HepG2 (cell line): ENCODE measurements around the gene MRPL18. TPM values are rescaled to one million over a fixed set of nuclear protein-coding genes. Genes with fewer than 3 reads are reported as not detected.

Source experiments
- CEBPB ChIP-seq: IDR thresholded peaks from 2 replicates; pipeline ENCODE4 v1.6.1; 2011; ENCODE audit warnings: low read depth, low read length, improper control_type of control experiment, borderline replicate concordance
- FIP1L1 ChIP-seq: fragments of 200-400 bp; formaldehyde crosslinking; IDR thresholded peaks from 2 replicates; pipeline ENCODE4 v1.6.1; 2018; ENCODE audit warnings: low read depth, mild to moderate bottlenecking, low read length, moderate library complexity, borderline replicate concordance; ENCODE audit not compliant: insufficient read depth
- FOXC1 ChIP-seq: sonication (generic); formaldehyde crosslinking; IDR thresholded peaks from 2 replicates; pipeline ENCODE4 v1.8.0; 2022; ENCODE audit warnings: mild to moderate bottlenecking, missing genetic modification reagents, borderline replicate concordance
- GTF2F1 ChIP-seq: fragments of 150-350 bp; IDR thresholded peaks from 2 replicates; pipeline ENCODE4 v1.6.1; 2014; ENCODE audit warnings: low read length
- HOXD1 ChIP-seq: sonication (generic); formaldehyde crosslinking; IDR thresholded peaks from 2 replicates; pipeline ENCODE4 v1.5.0; 2020; ENCODE audit warnings: missing genetic modification reagents
- NBN ChIP-seq: fragments of 450-650 bp; conservative IDR thresholded peaks from 2 replicates; pipeline ENCODE4 v1.6.1; 2017
- NFATC3 ChIP-seq: sonication (generic); formaldehyde crosslinking; IDR thresholded peaks from 2 replicates; pipeline ENCODE4 v1.5.1; 2020; ENCODE audit warnings: mild to moderate bottlenecking, missing genetic modification reagents
- RBM22 ChIP-seq: fragments of 200-400 bp; formaldehyde crosslinking; optimal IDR thresholded peaks from 2 replicates; pipeline ENCODE3; 2017; ENCODE audit warnings: mild to moderate bottlenecking, low read length, moderate library complexity
- SPEN ChIP-seq: sonication (generic); formaldehyde crosslinking; IDR thresholded peaks from 2 replicates; pipeline ENCODE4 v1.5.1; 2020; ENCODE audit warnings: low read depth, mild to moderate bottlenecking, missing genetic modification reagents
- SSRP1 ChIP-seq: IDR thresholded peaks from 2 replicates; pipeline ENCODE4 v1.6.1; 2016; ENCODE audit warnings: control low read depth
- TARDBP ChIP-seq: sonication (generic); formaldehyde crosslinking; IDR thresholded peaks from 2 replicates; pipeline ENCODE4 v1.8.0; 2022; ENCODE audit warnings: mild to moderate bottlenecking, missing genetic modification reagents
- ZNF224 ChIP-seq: sonication (generic); formaldehyde crosslinking; IDR thresholded peaks from 2 replicates; pipeline ENCODE4 v1.5.0; 2020; ENCODE audit warnings: mild to moderate bottlenecking, missing genetic modification reagents
- ZNF792 ChIP-seq: IDR thresholded peaks from 2 replicates; pipeline ENCODE4 v1.6.1; 2016
- ZSCAN21 ChIP-seq: sonication (generic); formaldehyde crosslinking; IDR thresholded peaks from 2 replicates; pipeline ENCODE4 v1.8.0; 2022; ENCODE audit warnings: mild to moderate bottlenecking, missing genetic modification reagents, moderate library complexity, borderline replicate concordance
- polyA plus RNA-seq, 8 experiments: library from polyadenylated mRNA; depleted of rRNA in 3 of 8; stranded (reverse) in 7 of 8; unstranded in 1 of 8; fragments of >200 nt; fragmentation: Illumina TruSeq in 4 of 8; extraction: Trizol in 4 of 8; gene quantifications; 2 replicates each; pipeline versions ENCODE4 v1.2.1 to v1.2.3, GENCODE V29; 2011 to 2016; ENCODE audit warnings: low read depth in 4 of 8, missing spikeins in 1 of 8, mixed read lengths in 1 of 8; ENCODE audit not compliant: insufficient read depth in 1 of 8
- total RNA-seq, 5 experiments: library from RNA; depleted of rRNA; stranded (reverse); fragments of >200 nt; fragmentation: Illumina TruSeq; extraction: Trizol; gene quantifications; 2 replicates each; pipeline ENCODE4 v1.2.3, GENCODE V29; 2016; ENCODE audit warnings: low read depth in 1 of 5
- TF ChIP-seq, protein P1 (sequence below): sonication (generic); formaldehyde crosslinking; IDR thresholded peaks from 2 replicates; pipeline ENCODE4 v1.8.1; 2022; ENCODE audit warnings: low read depth, mild to moderate bottlenecking, missing genetic modification reagents
- TF ChIP-seq, protein P2 (sequence below), 2 experiments: fragments of 450-650 bp in 1 of 2; sonication (generic) in 1 of 2; formaldehyde crosslinking; IDR thresholded peaks; 2 replicates each; pipeline versions ENCODE4 v1.5.0 to v1.8.0; 2020 to 2022; ENCODE audit warnings: mild to moderate bottlenecking in 1 of 2, missing genetic modification reagents in 1 of 2
- TF ChIP-seq, protein P3 (sequence below): sonication (generic); formaldehyde crosslinking; IDR thresholded peaks from 2 replicates; pipeline ENCODE4 v1.5.1; 2020; ENCODE audit warnings: missing genetic modification reagents, mild to moderate bottlenecking, borderline replicate concordance
- TF ChIP-seq, protein P4 (sequence below): sonication (generic); formaldehyde crosslinking; conservative IDR thresholded peaks from 2 replicates; pipeline ENCODE4 v1.4.0; 2020; ENCODE audit warnings: mild to moderate bottlenecking, missing genetic modification reagents, moderate library complexity

Gene MRPL18
- total and polyA plus RNA-seq, 2 of the 13 experiments (the other 11 are each of a cell fraction or from before 2014, with no cell fraction given), result 85.6 to 176 TPM

DNA sequence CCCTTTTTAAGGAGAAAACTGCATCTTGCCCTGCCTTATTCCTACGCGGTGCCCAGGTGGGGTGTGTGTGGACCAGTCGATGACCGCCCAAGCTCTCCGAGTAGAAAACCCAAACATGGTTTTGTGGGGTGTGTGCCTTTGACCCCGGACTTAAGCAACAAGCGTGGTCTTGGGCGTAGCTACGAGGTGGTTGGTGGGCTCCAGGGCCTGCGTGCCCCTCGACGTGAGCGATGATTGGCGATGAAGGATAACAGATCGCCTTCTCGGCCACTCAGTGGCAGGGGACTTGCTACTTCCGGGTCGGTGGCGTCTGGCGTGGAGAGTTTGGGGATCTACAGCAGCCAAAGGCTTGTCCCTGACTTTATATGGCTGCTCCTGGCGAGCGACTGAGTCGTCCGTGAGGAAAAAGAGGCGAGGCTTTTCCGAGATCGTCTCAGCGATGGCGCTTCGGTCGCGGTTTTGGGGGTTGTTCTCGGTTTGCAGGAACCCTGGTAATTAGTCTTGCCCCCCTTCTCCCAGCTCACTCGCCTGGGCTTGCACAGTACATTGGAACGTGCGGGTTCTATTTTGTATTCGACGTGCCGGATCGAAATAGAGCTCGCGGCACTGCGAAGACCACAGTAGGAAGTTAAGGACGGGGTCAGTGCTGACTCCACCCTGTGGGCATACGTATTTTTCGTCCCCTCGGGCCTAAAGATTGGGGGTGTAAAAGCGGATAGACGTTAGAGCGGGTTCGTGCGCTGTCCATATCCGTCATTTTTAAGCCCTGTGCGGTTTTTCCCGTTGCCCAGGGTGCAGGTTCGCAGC is at the start of gene MRPL18 (continued):
- TF ChIP-seq, protein P1, sequence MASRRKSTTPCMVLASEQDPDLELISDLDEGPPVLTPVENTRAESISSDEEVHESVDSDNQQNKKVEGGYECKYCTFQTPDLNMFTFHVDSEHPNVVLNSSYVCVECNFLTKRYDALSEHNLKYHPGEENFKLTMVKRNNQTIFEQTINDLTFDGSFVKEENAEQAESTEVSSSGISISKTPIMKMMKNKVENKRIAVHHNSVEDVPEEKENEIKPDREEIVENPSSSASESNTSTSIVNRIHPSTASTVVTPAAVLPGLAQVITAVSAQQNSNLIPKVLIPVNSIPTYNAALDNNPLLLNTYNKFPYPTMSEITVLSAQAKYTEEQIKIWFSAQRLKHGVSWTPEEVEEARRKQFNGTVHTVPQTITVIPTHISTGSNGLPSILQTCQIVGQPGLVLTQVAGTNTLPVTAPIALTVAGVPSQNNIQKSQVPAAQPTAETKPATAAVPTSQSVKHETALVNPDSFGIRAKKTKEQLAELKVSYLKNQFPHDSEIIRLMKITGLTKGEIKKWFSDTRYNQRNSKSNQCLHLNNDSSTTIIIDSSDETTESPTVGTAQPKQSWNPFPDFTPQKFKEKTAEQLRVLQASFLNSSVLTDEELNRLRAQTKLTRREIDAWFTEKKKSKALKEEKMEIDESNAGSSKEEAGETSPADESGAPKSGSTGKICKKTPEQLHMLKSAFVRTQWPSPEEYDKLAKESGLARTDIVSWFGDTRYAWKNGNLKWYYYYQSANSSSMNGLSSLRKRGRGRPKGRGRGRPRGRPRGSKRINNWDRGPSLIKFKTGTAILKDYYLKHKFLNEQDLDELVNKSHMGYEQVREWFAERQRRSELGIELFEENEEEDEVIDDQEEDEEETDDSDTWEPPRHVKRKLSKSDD (CRISPR knock-in tag), result 0 out of 2 replicates have a peak, but pooled peaks have one; percentile 16
- TF ChIP-seq GTF2F1, result 0 out of 2 replicates have a peak, but pooled peaks have one; percentile 30
- TF ChIP-seq NBN, result no peak
- peak; percentile 50; the same call in 1 of the 2 replicates for TF ChIP-seq HOXD1 (CRISPR knock-in tag)
- TF ChIP-seq ZSCAN21 (CRISPR knock-in tag), result peak; percentile 85
- TF ChIP-seq, protein P2, sequence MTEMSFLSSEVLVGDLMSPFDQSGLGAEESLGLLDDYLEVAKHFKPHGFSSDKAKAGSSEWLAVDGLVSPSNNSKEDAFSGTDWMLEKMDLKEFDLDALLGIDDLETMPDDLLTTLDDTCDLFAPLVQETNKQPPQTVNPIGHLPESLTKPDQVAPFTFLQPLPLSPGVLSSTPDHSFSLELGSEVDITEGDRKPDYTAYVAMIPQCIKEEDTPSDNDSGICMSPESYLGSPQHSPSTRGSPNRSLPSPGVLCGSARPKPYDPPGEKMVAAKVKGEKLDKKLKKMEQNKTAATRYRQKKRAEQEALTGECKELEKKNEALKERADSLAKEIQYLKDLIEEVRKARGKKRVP (CRISPR knock-in tag; IDR thresholded peaks at IDR 0.05), result no peak
- TF ChIP-seq ZNF224 (CRISPR knock-in tag), result peak; percentile 68; the same call in 1 of the 2 replicates
- TF ChIP-seq TARDBP (CRISPR knock-in tag), result 0 out of 2 replicates have a peak, but pooled peaks have one; percentile 12
- TF ChIP-seq RBM22, result no peak
- TF ChIP-seq NFATC3 (CRISPR knock-in tag), result no peak
- no peak for TF ChIP-seq CEBPB
- TF ChIP-seq, protein P3, sequence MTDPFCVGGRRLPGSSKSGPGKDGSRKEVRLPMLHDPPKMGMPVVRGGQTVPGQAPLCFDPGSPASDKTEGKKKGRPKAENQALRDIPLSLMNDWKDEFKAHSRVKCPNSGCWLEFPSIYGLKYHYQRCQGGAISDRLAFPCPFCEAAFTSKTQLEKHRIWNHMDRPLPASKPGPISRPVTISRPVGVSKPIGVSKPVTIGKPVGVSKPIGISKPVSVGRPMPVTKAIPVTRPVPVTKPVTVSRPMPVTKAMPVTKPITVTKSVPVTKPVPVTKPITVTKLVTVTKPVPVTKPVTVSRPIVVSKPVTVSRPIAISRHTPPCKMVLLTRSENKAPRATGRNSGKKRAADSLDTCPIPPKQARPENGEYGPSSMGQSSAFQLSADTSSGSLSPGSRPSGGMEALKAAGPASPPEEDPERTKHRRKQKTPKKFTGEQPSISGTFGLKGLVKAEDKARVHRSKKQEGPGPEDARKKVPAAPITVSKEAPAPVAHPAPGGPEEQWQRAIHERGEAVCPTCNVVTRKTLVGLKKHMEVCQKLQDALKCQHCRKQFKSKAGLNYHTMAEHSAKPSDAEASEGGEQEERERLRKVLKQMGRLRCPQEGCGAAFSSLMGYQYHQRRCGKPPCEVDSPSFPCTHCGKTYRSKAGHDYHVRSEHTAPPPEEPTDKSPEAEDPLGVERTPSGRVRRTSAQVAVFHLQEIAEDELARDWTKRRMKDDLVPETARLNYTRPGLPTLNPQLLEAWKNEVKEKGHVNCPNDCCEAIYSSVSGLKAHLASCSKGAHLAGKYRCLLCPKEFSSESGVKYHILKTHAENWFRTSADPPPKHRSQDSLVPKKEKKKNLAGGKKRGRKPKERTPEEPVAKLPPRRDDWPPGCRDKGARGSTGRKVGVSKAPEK, result no peak
- no peak for TF ChIP-seq FIP1L1
- TF ChIP-seq SSRP1, result no peak
- TF ChIP-seq ZNF792 (CRISPR knock-in tag), result peak; percentile 37; the same call in 1 of the 2 replicates
- TF ChIP-seq SPEN, result no peak; the same call in 1 of the 2 replicates
- TF ChIP-seq, protein P4, sequence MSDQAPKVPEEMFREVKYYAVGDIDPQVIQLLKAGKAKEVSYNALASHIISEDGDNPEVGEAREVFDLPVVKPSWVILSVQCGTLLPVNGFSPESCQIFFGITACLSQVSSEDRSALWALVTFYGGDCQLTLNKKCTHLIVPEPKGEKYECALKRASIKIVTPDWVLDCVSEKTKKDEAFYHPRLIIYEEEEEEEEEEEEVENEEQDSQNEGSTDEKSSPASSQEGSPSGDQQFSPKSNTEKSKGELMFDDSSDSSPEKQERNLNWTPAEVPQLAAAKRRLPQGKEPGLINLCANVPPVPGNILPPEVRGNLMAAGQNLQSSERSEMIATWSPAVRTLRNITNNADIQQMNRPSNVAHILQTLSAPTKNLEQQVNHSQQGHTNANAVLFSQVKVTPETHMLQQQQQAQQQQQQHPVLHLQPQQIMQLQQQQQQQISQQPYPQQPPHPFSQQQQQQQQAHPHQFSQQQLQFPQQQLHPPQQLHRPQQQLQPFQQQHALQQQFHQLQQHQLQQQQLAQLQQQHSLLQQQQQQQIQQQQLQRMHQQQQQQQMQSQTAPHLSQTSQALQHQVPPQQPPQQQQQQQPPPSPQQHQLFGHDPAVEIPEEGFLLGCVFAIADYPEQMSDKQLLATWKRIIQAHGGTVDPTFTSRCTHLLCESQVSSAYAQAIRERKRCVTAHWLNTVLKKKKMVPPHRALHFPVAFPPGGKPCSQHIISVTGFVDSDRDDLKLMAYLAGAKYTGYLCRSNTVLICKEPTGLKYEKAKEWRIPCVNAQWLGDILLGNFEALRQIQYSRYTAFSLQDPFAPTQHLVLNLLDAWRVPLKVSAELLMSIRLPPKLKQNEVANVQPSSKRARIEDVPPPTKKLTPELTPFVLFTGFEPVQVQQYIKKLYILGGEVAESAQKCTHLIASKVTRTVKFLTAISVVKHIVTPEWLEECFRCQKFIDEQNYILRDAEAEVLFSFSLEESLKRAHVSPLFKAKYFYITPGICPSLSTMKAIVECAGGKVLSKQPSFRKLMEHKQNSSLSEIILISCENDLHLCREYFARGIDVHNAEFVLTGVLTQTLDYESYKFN (CRISPR knock-in tag), result no peak; the same call in 1 of the 2 replicates
- TF ChIP-seq FOXC1 (CRISPR knock-in tag), result no peak
